GM18505 (cell line): Measurements from ENCODE around the gene CCDC91.
"Not testable (repeated sequence)": the region's sequence is repeated elsewhere in the genome, so short reads cannot be mapped to it uniquely, and the experiment has no call there.

ENCODE experiments used
- ATAC-seq: cut with Tn5 transposase; IDR thresholded peaks from one replicate; pipeline ENCODE4 v1.9.1; 2021; ENCODE audit not compliant: unreplicated experiment
- POLR2A ChIP-seq: IDR thresholded peaks from 4 replicates; pipeline ENCODE4 v1.6.1; 2011; ENCODE audit warnings: borderline replicate concordance; ENCODE audit not compliant: insufficient read depth, insufficient read length; ENCODE audit errors: extremely low read depth

CCDC91 gene

DNA sequence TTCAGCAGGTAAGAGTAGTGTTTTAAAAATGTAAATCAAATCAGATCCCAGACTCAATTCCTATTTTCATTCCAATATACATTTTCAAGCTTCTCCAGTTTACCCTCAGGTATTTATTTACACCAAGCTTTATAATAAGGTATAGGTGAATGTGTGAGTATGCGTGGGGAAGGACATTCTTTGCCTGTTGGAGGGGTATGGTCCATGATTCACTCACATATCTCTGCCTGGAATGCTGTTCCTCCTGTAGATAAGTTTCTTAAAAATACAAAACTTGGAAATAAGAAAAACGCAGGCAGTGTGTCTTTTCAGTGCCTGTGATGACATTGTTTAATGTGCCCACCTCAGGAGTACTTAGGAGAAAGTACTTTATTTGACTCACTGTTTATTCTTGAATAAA, 118.6 kb downstream of the CCDC91 start:
- ATAC-seq = no peak
- TF ChIP-seq POLR2A = no peak

GRCh38 chr12:28313631-28314030, 123.4 kb downstream of the CCDC91 start:
- no peak for TF ChIP-seq POLR2A
- ATAC-seq = no peak

DNA sequence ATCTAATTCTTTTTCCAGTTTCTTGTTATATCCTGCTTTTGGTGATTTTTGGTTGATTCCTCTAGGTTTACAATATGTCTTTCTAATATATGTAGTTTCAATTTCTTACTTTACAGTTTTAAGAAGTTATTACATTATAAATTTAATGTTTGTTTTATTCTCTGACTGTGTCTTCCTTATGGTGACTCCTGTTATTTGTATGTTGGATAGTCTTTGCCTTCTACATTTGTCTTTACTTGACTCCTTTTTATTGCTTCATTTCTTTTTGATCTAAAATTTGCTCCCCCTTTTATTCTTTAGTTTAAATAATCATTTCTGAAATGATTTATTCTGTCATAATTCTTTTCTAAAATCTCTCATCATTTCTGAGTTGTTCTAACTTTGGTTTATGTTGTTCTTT, 125.8 kb downstream of the CCDC91 start:
- TF ChIP-seq POLR2A = no peak
- ATAC-seq = no peak

DNA sequence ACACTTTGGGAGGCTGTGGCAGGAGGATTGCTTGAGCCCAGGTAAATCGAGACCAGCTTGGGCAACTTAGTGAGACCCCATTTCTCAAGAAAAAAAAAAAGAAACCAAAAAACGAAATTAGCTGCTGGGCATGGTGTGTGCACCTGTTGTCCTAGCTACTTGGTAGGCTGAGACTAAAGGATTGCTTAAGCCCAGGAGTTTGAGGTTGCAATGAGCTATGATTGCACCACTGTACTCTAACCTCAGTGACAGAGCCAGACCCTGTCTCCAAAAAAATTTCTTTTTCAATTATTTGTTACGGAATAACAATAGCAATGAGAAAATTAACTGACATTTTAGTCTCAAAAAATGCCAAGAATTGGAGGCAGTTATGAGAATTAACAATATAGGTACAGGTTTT, 128.0 kb downstream of the CCDC91 start:
- no peak for TF ChIP-seq POLR2A
- ATAC-seq = no peak

GRCh38 chr12:28320353-28320752, 130.1 kb downstream of the CCDC91 start:
- no peak for ATAC-seq
- no peak for TF ChIP-seq POLR2A

DNA sequence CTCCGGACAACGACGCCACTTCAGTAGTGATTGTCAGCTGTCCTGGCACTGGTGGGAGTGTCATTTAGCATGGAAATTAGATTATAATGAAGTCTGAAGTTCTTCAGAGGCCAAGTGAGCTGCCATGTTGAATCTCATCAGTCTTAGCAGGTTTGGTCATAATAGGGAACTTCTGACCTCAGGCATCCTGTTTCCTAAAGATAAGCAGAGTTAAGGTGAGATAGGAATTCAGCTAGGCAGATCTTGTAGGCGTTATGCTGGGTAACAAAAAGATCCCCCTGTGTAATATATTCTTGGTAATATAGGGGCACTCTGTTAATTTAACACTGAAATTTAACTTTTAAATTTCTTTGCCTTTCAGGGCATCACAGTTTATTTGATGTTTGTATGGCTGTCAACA, 137.5 kb downstream of the CCDC91 start:
- no peak for TF ChIP-seq POLR2A
- no peak for ATAC-seq

- no peak for ATAC-seq
- TF ChIP-seq POLR2A = no peak
These were observed 138.7 kb downstream of the CCDC91 start for GRCh38 chr12:28328967-28329366.

DNA sequence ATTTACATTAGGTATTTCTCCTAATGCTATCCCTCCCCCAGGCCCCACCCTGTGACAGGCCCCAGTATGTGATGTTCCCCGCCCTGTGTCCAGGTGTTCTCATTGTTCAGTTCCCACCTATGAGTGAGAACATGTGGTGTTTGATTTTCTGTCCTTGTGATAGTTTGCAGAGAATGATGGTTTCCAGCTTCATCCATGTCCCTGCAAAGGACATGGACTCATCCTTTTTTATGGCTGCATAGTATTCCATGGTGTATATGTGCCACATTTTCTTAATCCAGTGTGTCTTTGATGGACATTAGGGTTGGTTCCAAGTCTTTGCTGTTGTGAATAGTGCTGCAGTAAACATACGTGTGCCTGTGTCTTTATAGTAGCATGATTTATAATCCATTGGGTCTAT, 139.5 kb downstream of the CCDC91 start:
- not testable (repeated sequence) for ATAC-seq

DNA sequence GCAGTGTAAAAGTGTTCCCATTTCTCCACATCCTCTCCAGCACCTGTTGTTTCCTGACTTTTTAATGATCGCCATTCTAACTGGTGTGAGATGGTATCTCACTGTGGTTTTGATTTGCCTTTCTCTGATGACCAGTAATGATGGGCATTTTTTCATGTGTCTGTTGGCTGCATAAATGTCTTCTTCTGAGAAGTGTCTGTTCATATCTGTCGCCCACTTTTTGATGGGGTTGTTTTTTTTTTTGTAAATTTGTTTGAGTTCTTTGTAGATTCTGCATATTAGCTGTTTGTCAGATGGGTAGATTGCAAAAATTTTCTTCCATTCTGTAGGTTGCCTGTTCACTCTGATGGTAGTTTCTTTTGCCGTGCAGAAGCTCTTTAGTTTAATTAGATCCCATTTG, 140.0 kb downstream of the CCDC91 start:
- not testable (repeated sequence) for ATAC-seq

GRCh38 chr12:28331130-28331529, 140.9 kb downstream of the CCDC91 start:
- ATAC-seq = no peak
- no peak for TF ChIP-seq POLR2A

DNA sequence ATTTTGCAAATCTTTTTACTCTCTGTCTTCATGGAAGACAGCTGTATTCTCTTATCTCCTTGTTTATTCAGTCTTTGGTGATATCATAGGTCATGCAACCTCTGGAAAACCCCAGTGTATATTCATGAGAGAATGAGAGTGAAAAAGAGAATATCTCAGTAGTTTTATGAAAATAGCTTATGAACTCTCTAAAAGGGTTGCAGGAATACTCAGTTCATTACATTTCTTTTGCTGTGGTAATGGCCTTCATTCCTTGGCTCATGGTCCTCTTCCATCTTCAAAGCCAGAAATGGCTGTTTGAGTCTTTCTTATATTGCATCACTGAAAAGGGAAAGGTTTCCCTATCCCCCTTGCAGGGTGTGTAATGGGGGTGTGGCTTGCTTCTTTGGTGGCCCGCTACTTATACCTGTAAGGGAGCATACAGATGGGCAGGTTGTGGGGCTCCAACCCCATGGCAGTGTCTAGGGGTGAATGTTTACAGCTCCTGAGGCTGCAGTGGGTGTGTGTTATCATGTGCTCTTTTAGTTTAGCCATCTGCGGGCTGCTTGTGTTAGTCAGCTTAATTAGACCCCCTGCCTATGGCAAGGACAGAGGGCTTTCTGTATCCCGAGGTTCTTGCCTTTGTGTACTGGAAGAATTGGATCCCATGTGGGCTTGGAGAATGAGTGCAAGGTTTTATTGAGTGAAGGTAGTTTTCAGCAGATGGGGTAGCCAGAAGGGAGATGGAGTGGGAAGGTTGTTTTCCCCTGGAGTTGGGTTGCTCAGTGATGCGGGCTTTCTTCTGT, 150.2 kb downstream of the CCDC91 start:
- no peak for ATAC-seq
- no peak for TF ChIP-seq POLR2A

DNA sequence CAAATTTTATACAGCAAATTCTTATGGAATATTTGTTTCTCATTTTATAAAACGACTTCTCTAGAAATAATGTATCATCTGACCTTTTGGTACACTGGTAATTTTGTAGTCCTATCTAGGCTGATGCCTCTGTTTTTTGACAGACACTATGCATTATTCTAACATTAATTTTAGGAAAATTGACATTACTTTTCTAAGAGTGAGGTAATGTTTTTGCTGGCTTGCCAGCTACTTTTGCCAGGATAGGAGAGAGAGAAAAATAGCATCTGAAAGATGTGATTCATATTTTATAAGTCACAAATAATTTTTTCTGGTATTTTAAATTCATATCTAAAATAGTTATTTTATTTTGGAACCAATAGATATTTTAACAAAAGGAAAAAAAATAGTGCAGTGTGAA, 153.5 kb downstream of the CCDC91 start:
- TF ChIP-seq POLR2A = no peak
- no peak for ATAC-seq

- no peak for TF ChIP-seq POLR2A
- no peak for ATAC-seq
These were observed 156.3 kb downstream of the CCDC91 start for GRCh38 chr12:28346567-28346966.

GRCh38 chr12:28349196-28349595, 158.9 kb downstream of the CCDC91 start:
- ATAC-seq = no peak
- no peak for TF ChIP-seq POLR2A

DNA sequence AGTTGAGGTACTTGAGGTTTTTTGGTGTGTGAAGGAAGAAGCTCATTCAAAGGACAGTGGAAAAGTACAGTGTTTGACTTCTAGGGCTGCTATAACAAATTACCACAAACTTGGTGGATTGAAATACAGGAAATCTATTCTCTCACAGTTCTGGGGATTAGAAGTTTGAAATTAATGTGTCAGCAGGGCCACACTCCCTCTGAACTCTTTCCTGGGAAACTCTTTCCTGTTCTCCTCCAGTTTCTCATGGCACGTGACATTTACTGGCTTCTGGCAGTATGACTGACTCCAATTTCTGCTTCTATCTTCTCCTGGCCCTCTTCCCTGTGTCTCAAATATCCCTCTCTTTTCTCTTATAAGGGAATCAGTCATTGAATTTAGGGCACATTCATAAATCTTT, 160.2 kb downstream of the CCDC91 start:
- no peak for ATAC-seq
- no peak for TF ChIP-seq POLR2A
